ENCODE results near the gene RNF133.
"Not testable (repeated sequence)": the region's sequence is repeated elsewhere in the genome, so short reads cannot be mapped to it uniquely, and the experiment has no call there.

RNF133 gene

GRCh38 chr7:122689346-122690109, 9.4 kb downstream of the RNF133 start:
- DNase-seq (ENCODE audit: low read depth), result no peak

- DNase-seq (ENCODE audit: low read depth), result no peak
Measured at GRCh38 chr7:122688400-122688998, 10.4 kb downstream of the RNF133 start.

GRCh38 chr7:122686360-122686878, 12.5 kb downstream of the RNF133 start:
- DNase-seq (ENCODE audit: low read depth), result no peak

- DNase-seq (ENCODE audit: low read depth), result no peak
Measured at GRCh38 chr7:122684504-122684903, 14.4 kb downstream of the RNF133 start.

GRCh38 chr7:122682815-122683550, 15.9 kb downstream of the RNF133 start:
- DNase-seq (ENCODE audit: low read depth), result no peak

GRCh38 chr7:122681186-122681585, 17.7 kb downstream of the RNF133 start:
- DNase-seq (ENCODE audit: low read depth), result not testable (repeated sequence)

- DNase-seq (ENCODE audit: low read depth), result no peak
Measured at GRCh38 chr7:122679813-122680212, 19.1 kb downstream of the RNF133 start.

- DNase-seq (ENCODE audit: low read depth), result not testable (repeated sequence)
Measured at GRCh38 chr7:122679269-122679709, 19.6 kb downstream of the RNF133 start.

- no peak for DNase-seq (ENCODE audit: low read depth)
Measured at GRCh38 chr7:122677149-122677548, 21.8 kb downstream of the RNF133 start.

- DNase-seq (ENCODE audit: low read depth), result no peak
Measured at GRCh38 chr7:122676466-122676865, 22.5 kb downstream of the RNF133 start.

- DNase-seq (ENCODE audit: low read depth), result no peak
Measured at GRCh38 chr7:122675621-122676020, 23.3 kb downstream of the RNF133 start.

GRCh38 chr7:122675011-122675410, 23.9 kb downstream of the RNF133 start:
- DNase-seq (ENCODE audit: low read depth), result peak; percentile 3

- peak; percentile 10 for DNase-seq (ENCODE audit: low read depth)
Measured at GRCh38 chr7:122674502-122674901, 24.4 kb downstream of the RNF133 start.

GRCh38 chr7:122673951-122674350, 25.0 kb downstream of the RNF133 start:
- DNase-seq (ENCODE audit: low read depth), result no peak

GRCh38 chr7:122672536-122672935, 26.4 kb downstream of the RNF133 start:
- no peak for DNase-seq (ENCODE audit: low read depth)

GRCh38 chr7:122663733-122664132, 35.2 kb downstream of the RNF133 start:
- no peak for DNase-seq (ENCODE audit: low read depth)

GRCh38 chr7:122658856-122659255, 40.1 kb downstream of the RNF133 start:
- no peak for DNase-seq (ENCODE audit: low read depth)

- no peak for DNase-seq (ENCODE audit: low read depth)
Measured at GRCh38 chr7:122653685-122654084, 45.2 kb downstream of the RNF133 start.

- DNase-seq (ENCODE audit: low read depth), result no peak
Measured at GRCh38 chr7:122652876-122653275, 46.0 kb downstream of the RNF133 start.

GRCh38 chr7:122651451-122651850, 47.5 kb downstream of the RNF133 start:
- no peak for DNase-seq (ENCODE audit: low read depth)

Data from HS-5 (cell line).